Stomach smooth muscle (tissue), 2 donors: Measurements from ENCODE around the gene RPL31.

ENCODE experiments used
- H3K27ac ChIP-seq: one replicate; pipeline ENCODE4 v1.7.0; 2013; ENCODE audit warnings: mild to moderate bottlenecking, low read length, inconsistent platforms
- H3K27me3 ChIP-seq, 2 donors: one replicate each; pipeline ENCODE4 v1.7.0; 2013; ENCODE audit warnings: low read length in 2 of 2; ENCODE audit not compliant: insufficient read depth in 2 of 2, control insufficient read depth in 1 of 2
- H3K36me3 ChIP-seq, 2 donors: one replicate each; pipeline ENCODE4 v1.7.0; 2013; ENCODE audit warnings: low read length in 2 of 2; ENCODE audit not compliant: control insufficient read depth in 2 of 2, insufficient read depth in 2 of 2
- H3K4me1 ChIP-seq: one replicate; pipeline ENCODE4 v1.7.0; 2013; ENCODE audit warnings: low read length; ENCODE audit not compliant: control insufficient read depth, insufficient read depth
- H3K4me3 ChIP-seq, 2 donors: one replicate each; pipeline ENCODE4 v1.7.0; 2013; ENCODE audit warnings: low read length in 2 of 2
- H3K9ac ChIP-seq, 2 donors: one replicate each; pipeline ENCODE4 v1.7.0; 2013; ENCODE audit warnings: low read length in 2 of 2, mild to moderate bottlenecking in 1 of 2
- H3K9me3 ChIP-seq, 2 donors: one replicate each; pipeline ENCODE4 v1.7.0; 2013; ENCODE audit warnings: low read length in 2 of 2; ENCODE audit not compliant: control insufficient read depth in 2 of 2
- donor health status: healthy.
- donor health status: Pancreatic carcinoma.

Gene RPL31

DNA sequence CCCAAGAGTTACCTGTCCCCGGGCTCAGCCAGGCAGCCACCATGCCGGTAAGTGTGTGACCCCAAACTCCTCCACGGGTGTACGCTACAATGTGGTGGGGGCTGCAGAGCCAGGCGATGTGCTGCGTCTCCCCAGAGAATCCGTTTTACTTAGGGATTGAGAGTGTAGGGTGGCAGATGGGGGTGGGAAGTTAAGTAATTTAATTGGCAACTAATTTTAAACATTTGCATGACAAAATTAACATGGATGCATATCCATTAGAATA is 26.6 kb upstream of the RPL31 start:
- Histone ChIP-seq H3K9me3 (no peaks in the 10 kb centered on the region), H3K36me3 (peaks cover 7 to 24% of the 10 kb centered on the region in 2 donors), H3K4me1 (peaks cover 22% of the 10 kb centered on the region), H3K27ac (no peak overlapping the region), H3K9ac (no peak overlapping the region), H3K27me3 (no peaks in the 10 kb centered on the region), H3K4me3 (no peak overlapping the region)

- H3K36me3 ChIP-seq = peaks cover 5 to 22% of the 10 kb centered on the region in 2 donors
- no peak overlapping the region for H3K4me3 ChIP-seq
- H3K27me3 ChIP-seq = no peaks in the 10 kb centered on the region
- peaks cover 22% of the 10 kb centered on the region for H3K4me1 ChIP-seq
- H3K9ac ChIP-seq = no peak overlapping the region
- peak overlapping the region; percentile 88 for H3K27ac ChIP-seq
- H3K9me3 ChIP-seq = no peaks in the 10 kb centered on the region
These were observed 26.0 kb upstream of the RPL31 start for GRCh38 chr2:100976061-100976460.

- peaks cover 22% of the 10 kb centered on the region for H3K4me1 ChIP-seq
- H3K27ac ChIP-seq = peak overlapping the region; percentile 88
- H3K9ac ChIP-seq = peak overlapping the region in 1 of 2 donors; percentile 31
- H3K9me3 ChIP-seq = no peaks in the 10 kb centered on the region
- peaks cover 5 to 17% of the 10 kb centered on the region in 2 donors for H3K36me3 ChIP-seq
- H3K4me3 ChIP-seq = peak overlapping the region; percentile 18 to 40
- no peaks in the 10 kb centered on the region for H3K27me3 ChIP-seq
These were observed 25.3 kb upstream of the RPL31 start for GRCh38 chr2:100976645-100977391.

DNA sequence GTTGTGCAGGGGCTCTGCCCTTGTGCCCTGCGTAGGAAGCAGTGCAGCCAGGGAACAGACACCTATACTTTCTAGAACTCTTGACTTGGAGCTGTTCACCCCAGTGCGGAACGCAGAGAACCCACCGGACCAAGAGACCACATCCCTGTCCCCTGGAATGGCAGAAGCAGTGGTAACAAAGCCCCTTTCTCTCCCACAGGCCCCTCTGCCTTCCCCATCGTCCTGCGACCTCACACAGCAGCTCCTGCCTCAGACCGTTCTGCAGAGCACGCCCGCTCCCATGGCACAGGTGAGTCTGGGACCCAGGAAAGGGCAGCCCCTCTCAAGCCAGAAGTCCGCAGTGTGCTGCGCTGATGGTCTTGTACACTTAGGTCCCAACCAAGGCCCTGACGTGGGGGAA is 24.6 kb upstream of the RPL31 start:
- Histone ChIP-seq H3K4me1 (peaks cover 22% of the 10 kb centered on the region), H3K4me3 (peak overlapping the region in 1 of 2 donors; percentile 18), H3K27me3 (no peaks in the 10 kb centered on the region), H3K27ac (peak overlapping the region; percentile 88), H3K36me3 (peaks cover 7 to 18% of the 10 kb centered on the region in 2 donors), H3K9ac (peak overlapping the region in 1 of 2 donors; percentile 68), H3K9me3 (no peaks in the 10 kb centered on the region)

DNA sequence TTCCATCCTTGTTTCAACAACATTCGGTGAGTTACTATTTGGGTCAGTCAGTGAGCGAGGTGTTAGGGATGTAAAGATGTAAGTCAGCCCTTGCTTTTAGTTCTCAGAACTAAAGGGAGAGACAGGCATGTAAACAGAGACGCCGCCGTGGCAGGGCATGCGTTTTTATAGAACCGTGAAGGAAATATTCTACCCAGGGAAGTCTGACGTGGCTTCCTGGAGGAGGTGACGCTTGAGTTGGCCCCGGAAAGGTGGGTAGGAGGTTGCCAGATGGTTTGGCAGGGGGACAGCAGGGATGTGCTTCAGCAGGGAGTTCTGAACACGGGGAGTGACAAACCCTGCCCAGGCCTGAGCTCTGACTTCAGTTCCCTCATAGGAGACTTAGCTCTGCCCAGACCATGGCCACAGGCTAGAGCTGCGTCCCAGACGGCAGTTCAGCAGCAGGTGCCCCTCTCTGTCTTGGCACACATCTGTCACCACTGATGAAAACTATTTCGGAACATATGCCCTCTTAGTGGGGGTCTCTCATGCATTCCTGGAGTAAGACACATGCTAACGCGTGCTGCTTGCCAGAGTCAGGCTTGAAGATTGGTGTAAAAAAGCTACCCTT is 23.4 kb upstream of the RPL31 start:
- H3K9me3 ChIP-seq = no peaks in the 10 kb centered on the region
- H3K27ac ChIP-seq = peak overlapping the region; percentile 88
- H3K36me3 ChIP-seq = peaks cover 9 to 20% of the 10 kb centered on the region in 2 donors
- H3K9ac ChIP-seq = peak overlapping the region; percentile 13 to 68
- no peaks in the 10 kb centered on the region for H3K27me3 ChIP-seq
- peaks cover 25% of the 10 kb centered on the region for H3K4me1 ChIP-seq
- no peak overlapping the region for H3K4me3 ChIP-seq

GRCh38 chr2:100980046-100980445 is 22.0 kb upstream of the RPL31 start:
- no peaks in the 10 kb centered on the region for H3K9me3 ChIP-seq
- peaks cover 9 to 16% of the 10 kb centered on the region in 2 donors for H3K36me3 ChIP-seq
- H3K4me3 ChIP-seq = no peak overlapping the region
- no peaks in the 10 kb centered on the region for H3K27me3 ChIP-seq
- H3K27ac ChIP-seq = no peak overlapping the region
- peaks cover 33% of the 10 kb centered on the region for H3K4me1 ChIP-seq
- H3K9ac ChIP-seq = no peak overlapping the region

- Histone ChIP-seq H3K27me3 (no peaks in the 10 kb centered on the region), H3K4me1 (peaks cover 33% of the 10 kb centered on the region), H3K9ac (no peak overlapping the region), H3K36me3 (peaks cover 4 to 11% of the 10 kb centered on the region in 2 donors), H3K27ac (no peak overlapping the region), H3K4me3 (no peak overlapping the region), H3K9me3 (no peaks in the 10 kb centered on the region)
These were observed 21.1 kb upstream of the RPL31 start for GRCh38 chr2:100981011-100981410.

- peaks cover 4 to 11% of the 10 kb centered on the region in 2 donors for H3K36me3 ChIP-seq
- H3K27me3 ChIP-seq = no peaks in the 10 kb centered on the region
- no peak overlapping the region for H3K9ac ChIP-seq
- no peak overlapping the region for H3K4me3 ChIP-seq
- no peaks in the 10 kb centered on the region for H3K9me3 ChIP-seq
- no peak overlapping the region for H3K27ac ChIP-seq
- peaks cover 23% of the 10 kb centered on the region for H3K4me1 ChIP-seq
These were observed 19.6 kb upstream of the RPL31 start for GRCh38 chr2:100982431-100982861.

- Histone ChIP-seq H3K4me3 (no peak overlapping the region), H3K9me3 (no peaks in the 10 kb centered on the region), H3K27ac (no peak overlapping the region)
These were observed 18.9 kb upstream of the RPL31 start for GRCh38 chr2:100983201-100983600.

DNA sequence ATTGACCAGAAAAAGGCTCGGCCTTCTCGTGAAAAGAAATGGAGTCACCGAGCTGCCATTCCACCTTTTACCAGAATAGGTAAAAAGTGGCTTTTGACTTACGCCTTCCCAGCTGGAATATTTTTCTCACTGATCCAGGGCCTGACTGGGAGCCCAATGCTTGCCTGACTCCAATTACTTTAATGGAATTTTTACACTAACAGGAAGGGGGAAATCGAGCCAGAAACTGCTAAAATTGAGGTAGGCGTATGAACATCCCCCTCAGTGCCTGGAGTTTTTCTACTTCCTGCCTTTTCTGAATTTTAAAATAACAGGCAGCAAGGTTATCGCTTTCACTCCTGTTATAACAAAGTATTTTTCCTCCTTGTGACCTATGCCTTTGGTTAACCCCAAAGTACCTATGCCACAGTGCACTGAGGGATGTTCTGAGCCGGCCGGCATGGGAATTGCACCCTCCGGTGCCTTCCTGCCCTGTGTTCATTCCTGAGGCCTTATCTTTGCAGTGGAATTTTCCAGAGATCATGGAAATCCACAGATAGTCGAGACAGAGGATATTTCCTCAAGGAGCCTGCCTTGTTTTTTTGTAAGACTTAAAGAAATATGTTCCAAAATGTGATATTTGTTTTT is 18.3 kb upstream of the RPL31 start:
- peaks cover 8 to 11% of the 10 kb centered on the region in 2 donors for H3K36me3 ChIP-seq
- no peak overlapping the region for H3K9ac ChIP-seq
- no peaks in the 10 kb centered on the region for H3K9me3 ChIP-seq
- no peak overlapping the region for H3K4me3 ChIP-seq
- H3K27me3 ChIP-seq = no peaks in the 10 kb centered on the region
- no peak overlapping the region for H3K27ac ChIP-seq
- peaks cover 15% of the 10 kb centered on the region for H3K4me1 ChIP-seq

More at GRCh38 chr2:100983201-100983600, 18.9 kb upstream of the RPL31 start:
- Histone ChIP-seq H3K9ac (no peak overlapping the region), H3K27me3 (no peaks in the 10 kb centered on the region), H3K36me3 (peaks cover 5 to 11% of the 10 kb centered on the region in 2 donors), H3K4me1 (peaks cover 20% of the 10 kb centered on the region)
